ENCODE measurements around the gene SIN3A.
"Not testable (repeated sequence)": the region's sequence is repeated elsewhere in the genome, so short reads cannot be mapped to it uniquely, and the experiment has no call there.

SIN3A gene

GRCh38 chr15:75450307-75451201 lies 936 bp downstream of the SIN3A start:
- peak; percentile 91 for DNase-seq (ENCODE audit: low spot score)

- DNase-seq (ENCODE audit: low spot score): no peak
These were observed 1.7 kb downstream of the SIN3A start for GRCh38 chr15:75449585-75450306.

- DNase-seq (ENCODE audit: low spot score): not testable (repeated sequence)
These were observed 3.3 kb downstream of the SIN3A start for GRCh38 chr15:75448171-75448570.

- DNase-seq (ENCODE audit: low spot score): no peak
These were observed 5.3 kb downstream of the SIN3A start for GRCh38 chr15:75446151-75446550.

GRCh38 chr15:75445324-75445723 lies 6.2 kb downstream of the SIN3A start:
- not testable (repeated sequence) for DNase-seq (ENCODE audit: low spot score)

GRCh38 chr15:75443972-75444453 lies 7.5 kb downstream of the SIN3A start:
- DNase-seq (ENCODE audit: low spot score): not testable (repeated sequence)

- no peak for DNase-seq (ENCODE audit: low spot score)
These were observed 13.8 kb downstream of the SIN3A start for GRCh38 chr15:75437721-75438120.

GRCh38 chr15:75436881-75437280 lies 14.6 kb downstream of the SIN3A start:
- no peak for DNase-seq (ENCODE audit: low spot score)

- no peak for DNase-seq (ENCODE audit: low spot score)
These were observed 19.8 kb downstream of the SIN3A start for GRCh38 chr15:75431682-75432081.

GRCh38 chr15:75431270-75431669 lies 20.2 kb downstream of the SIN3A start:
- DNase-seq (ENCODE audit: low spot score): no peak

GRCh38 chr15:75430259-75430658 lies 21.2 kb downstream of the SIN3A start:
- DNase-seq (ENCODE audit: low spot score): no peak

GRCh38 chr15:75428152-75428551 lies 23.3 kb downstream of the SIN3A start:
- DNase-seq (ENCODE audit: low spot score): no peak

- DNase-seq (ENCODE audit: low spot score): no peak
These were observed 25.5 kb downstream of the SIN3A start for GRCh38 chr15:75425966-75426500.

GRCh38 chr15:75422554-75422953 lies 28.9 kb downstream of the SIN3A start:
- DNase-seq (ENCODE audit: low spot score): no peak

GRCh38 chr15:75420698-75421097 lies 30.8 kb downstream of the SIN3A start:
- DNase-seq (ENCODE audit: low spot score): peak; percentile 19

GRCh38 chr15:75416584-75416983 lies 34.9 kb downstream of the SIN3A start:
- no peak for DNase-seq (ENCODE audit: low spot score)

- DNase-seq (ENCODE audit: low spot score): no peak
These were observed 41.3 kb downstream of the SIN3A start for GRCh38 chr15:75410196-75410595.

GRCh38 chr15:75407083-75407482 lies 44.4 kb downstream of the SIN3A start:
- DNase-seq (ENCODE audit: low spot score): no peak

- DNase-seq (ENCODE audit: low spot score): no peak
These were observed 47.6 kb downstream of the SIN3A start for GRCh38 chr15:75403892-75404291.

GRCh38 chr15:75397494-75397893 lies 54.0 kb downstream of the SIN3A start:
- DNase-seq (ENCODE audit: low spot score): no peak

GRCh38 chr15:75389791-75390382 lies 61.6 kb downstream of the SIN3A start:
- no peak for DNase-seq (ENCODE audit: low spot score)

- DNase-seq (ENCODE audit: low spot score): not testable (repeated sequence)
These were observed 67.5 kb downstream of the SIN3A start for GRCh38 chr15:75383986-75384385.
